PC-3 (cell line): Measurements from ENCODE around the gene ALKBH5. TPM values are rescaled to one million over a fixed set of nuclear protein-coding genes. Genes with fewer than 3 reads are reported as not detected.
A peak's percentile ranks its signal among the peaks of the same experiment; 100 is the strongest.

Experiments
- ATAC-seq: fragments of 200-7000 bp; cut with Tn5 transposase; 2 replicates; pipeline ENCODE4 v1.9.1; 2020; ENCODE audit warnings: mild to moderate bottlenecking, moderate library complexity
- BruUV-seq: library from RNA; stranded (reverse); fragments of 400-500 nt; replicated peaks from 2 replicates; lab custom pipeline; 2021; lab: Mats Ljungman, UMichigan
- CTCF ChIA-PET: fragments of 300-600 bp; sonication (Branson Sonifier 250); formaldehyde crosslinking; loops from one replicate; lab custom pipeline; 2022; ENCODE audit warnings: antibody characterized with exemption; lab: Charles Lee
- POLR2A ChIA-PET: fragments of 300-600 bp; sonication (Branson Sonifier 250); formaldehyde crosslinking; loops from one replicate; lab custom pipeline; 2022; ENCODE audit warnings: antibody characterized with exemption; ENCODE audit not compliant: unreplicated experiment; lab: Charles Lee
- DNase-seq: peaks from one replicate; pipeline ENCODE4 v3.0.0-alpha.2; 2015
- H2AFZ ChIP-seq: fragments of 300-600 bp; sonication (generic); 2 replicates; pipeline ENCODE4 v1.6.0; 2016; ENCODE audit warnings: antibody characterized with exemption, low read length
- H3F3A ChIP-seq: fragments of 300-600 bp; sonication (generic); one replicate; pipeline ENCODE4 v1.6.0; 2017; ENCODE audit warnings: antibody characterized with exemption, low read length, control low read depth, mild to moderate bottlenecking; ENCODE audit not compliant: unreplicated experiment
- H3K27ac ChIP-seq: fragments of 300-600 bp; sonication (generic); 2 replicates; pipeline ENCODE4 v1.5.1; 2016; ENCODE audit warnings: mild to moderate bottlenecking, low read length
- H3K27me3 ChIP-seq: fragments of 300-600 bp; sonication (generic); 2 replicates; pipeline ENCODE4 v1.6.1; 2016; ENCODE audit warnings: low read length, mixed read lengths
- H3K36me3 ChIP-seq: fragments of 300-600 bp; sonication (generic); 2 replicates; pipeline ENCODE4 v1.6.1; 2016; ENCODE audit warnings: low read depth, mixed run types, low read length, mixed read lengths
- H3K4me1 ChIP-seq: fragments of 300-600 bp; sonication (generic); 2 replicates; pipeline ENCODE4 v1.5.1; 2016; ENCODE audit warnings: low read length; ENCODE audit not compliant: insufficient read depth
- H3K4me2 ChIP-seq: fragments of 300-600 bp; sonication (generic); 2 replicates; pipeline ENCODE4 v1.6.0; 2016; ENCODE audit warnings: low read length
- H3K4me3 ChIP-seq: fragments of 300-600 bp; sonication (generic); 2 replicates; pipeline ENCODE4 v1.5.1; 2016; ENCODE audit warnings: mild to moderate bottlenecking, low read length, mixed read lengths
- H3K79me2 ChIP-seq: fragments of 300-600 bp; sonication (generic); 2 replicates; pipeline ENCODE4 v1.6.1; 2017; ENCODE audit warnings: low read length, mixed read lengths
- H3K9ac ChIP-seq: fragments of 300-600 bp; sonication (generic); 2 replicates; pipeline ENCODE4 v1.6.0; 2016; ENCODE audit warnings: mild to moderate bottlenecking, low read length
- H3K9me2 ChIP-seq: fragments of 300-600 bp; sonication (generic); replicated peaks from 2 replicates; pipeline ENCODE4 v1.6.1; 2016; ENCODE audit warnings: mixed run types, low read length, mixed read lengths
- H3K9me3 ChIP-seq: fragments of 300-600 bp; sonication (generic); 2 replicates; pipeline ENCODE4 v1.6.1; 2016; ENCODE audit warnings: low read length, mixed read lengths
- H4K20me1 ChIP-seq: fragments of 300-600 bp; sonication (generic); 2 replicates; pipeline ENCODE4 v1.6.1; 2016; ENCODE audit warnings: low read length, mixed read lengths
- CTCF ChIP-seq: fragments of 300-600 bp; sonication (generic); conservative IDR thresholded peaks from 2 replicates; pipeline ENCODE4 v1.5.1; 2017; ENCODE audit warnings: antibody characterized with exemption, low read depth, mild to moderate bottlenecking, low read length
- EZH2 ChIP-seq: fragments of 300-600 bp; sonication (generic); IDR thresholded peaks from one replicate; pipeline ENCODE4 v1.6.1; 2017; ENCODE audit warnings: antibody characterized with exemption, mild to moderate bottlenecking, low read length; ENCODE audit not compliant: unreplicated experiment
- EZH2phosphoT487 ChIP-seq: fragments of 300-600 bp; sonication (generic); IDR thresholded peaks from 2 replicates; pipeline ENCODE4 v1.6.1; 2018; ENCODE audit warnings: mild to moderate bottlenecking, antibody characterized with exemption, low read length, borderline replicate concordance
- intact Hi-C: fragments of 100-400 bp; cut with micrococcal nuclease; formaldehyde crosslinking; loops from 2 replicates; pipeline ENCODE4 v1.9.0; 2023
- total RNA-seq: library from RNA; depleted of rRNA; stranded (reverse); fragments of >200 nt; gene quantifications from 2 replicates; pipeline ENCODE4 v1.2.3, GENCODE V29; 2014

ALKBH5 gene
- total RNA-seq, 1 experiment from 2014 or later: 207 TPM

GRCh38 chr17:18233803-18234518 is 50.3 kb downstream of the ALKBH5 start:
- CTCF ChIA-PET: no interaction called here

DNA sequence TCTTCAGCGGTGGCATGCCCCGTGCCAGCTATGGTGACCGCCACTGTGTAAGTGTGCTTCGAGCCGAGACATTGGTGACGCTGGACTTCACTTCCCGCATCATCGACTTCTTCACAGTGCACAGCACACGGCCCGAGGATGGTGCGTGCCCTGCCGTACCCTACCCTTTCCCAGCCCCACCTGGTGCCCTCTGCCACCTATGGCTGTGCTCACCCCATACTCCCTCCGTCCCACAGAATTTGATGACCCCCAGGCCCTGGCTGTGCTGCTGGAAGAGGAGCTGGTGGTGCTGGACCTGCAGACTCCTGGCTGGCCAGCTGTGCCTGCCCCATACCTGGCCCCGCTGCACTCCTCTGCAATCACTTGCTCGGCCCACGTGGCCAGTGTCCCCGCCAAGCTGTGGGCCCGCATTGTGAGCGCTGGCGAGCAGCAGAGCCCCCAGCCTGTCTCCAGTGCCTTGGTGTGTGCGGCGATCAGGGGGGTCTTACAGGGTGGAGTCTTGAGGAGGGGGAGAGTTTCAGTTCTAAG is 51.3 kb downstream of the ALKBH5 start:
- Histone ChIP-seq H3K4me1 (peaks cover 16% of the 10 kb centered on the region), H3K9me2 (no peaks in the 10 kb centered on the region), H3K4me3 (no peak overlapping the region), H3K36me3 (peaks cover 3% of the 10 kb centered on the region; the same call in 1 of the 2 replicates), H3K27me3 (no peaks in the 10 kb centered on the region), H3K4me2 (peak overlapping the region; percentile 60), H3F3A (no peaks in the 10 kb centered on the region), H4K20me1 (0 out of 2 replicates have a peak, but pooled peaks cover 4% of the 10 kb centered on the region), H3K79me2 (no peaks in the 10 kb centered on the region), H3K9ac (peak overlapping the region; percentile 71), H2AFZ (no peak overlapping the region), H3K9me3 (no peaks in the 10 kb centered on the region), H3K27ac (peak overlapping the region; percentile 90)
- BruUV-seq: no TSS peak
- CTCF ChIA-PET: no interaction called here
- POLR2A ChIA-PET: no interaction called here
- no peak for ATAC-seq
- no peak for DNase-seq
- TF ChIP-seq CTCF: no peak
- intact Hi-C loops: no loop called here

More at GRCh38 chr17:18233803-18234518, 50.3 kb downstream of the ALKBH5 start:
- Histone ChIP-seq H4K20me1 (0 out of 2 replicates have a peak, but pooled peaks cover 4% of the 10 kb centered on the region), H3K4me3 (no peak overlapping the region), H3K9me3 (no peaks in the 10 kb centered on the region), H3K4me2 (no peak overlapping the region), H3K27me3 (no peaks in the 10 kb centered on the region), H3K36me3 (peaks cover 3% of the 10 kb centered on the region; the same call in 1 of the 2 replicates), H3K27ac (no peak overlapping the region), H2AFZ (no peak overlapping the region), H3K4me1 (peaks cover 16% of the 10 kb centered on the region), H3K79me2 (peaks cover 5% of the 10 kb centered on the region; the same call in 1 of the 2 replicates), H3F3A (no peaks in the 10 kb centered on the region), H3K9ac (no peak overlapping the region), H3K9me2 (no peaks in the 10 kb centered on the region)
- intact Hi-C loops: no loop called here
- no TSS peak for BruUV-seq
- POLR2A ChIA-PET: no interaction called here
- ATAC-seq (no peak), DNase-seq (no peak)
- TF ChIP-seq EZH2 (no peak), EZH2phosphoT487 (no peak), CTCF (no peak)

DNA sequence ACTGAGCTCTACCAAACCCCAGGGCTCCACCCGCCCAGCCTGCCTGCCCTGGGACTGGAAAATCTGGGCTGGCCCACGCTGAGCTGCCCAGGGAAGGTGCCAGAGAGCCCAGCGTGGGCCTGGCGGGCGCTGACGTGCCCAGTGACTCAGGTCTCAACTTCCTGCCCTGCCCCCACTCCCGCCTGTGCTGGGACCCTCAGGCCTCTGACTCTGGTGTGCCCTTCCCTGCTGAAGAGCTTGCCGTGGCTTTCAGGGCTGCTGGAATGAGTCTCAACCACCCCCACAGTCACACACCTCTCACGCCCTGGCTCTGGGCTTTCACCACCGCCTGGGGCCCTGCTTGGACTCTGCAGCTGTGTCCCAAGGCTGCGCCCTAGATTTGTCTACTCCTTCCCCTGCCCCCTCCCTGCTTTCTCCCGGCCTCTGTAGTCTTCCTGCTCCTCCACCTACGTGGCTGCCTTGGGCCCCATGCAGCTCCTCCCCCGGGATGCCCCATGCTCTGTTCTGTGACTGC is 52.2 kb downstream of the ALKBH5 start:
- Histone ChIP-seq H3K4me2 (peak overlapping the region; percentile 60), H3K4me3 (no peak overlapping the region), H3K4me1 (peaks cover 16% of the 10 kb centered on the region), H3K36me3 (peaks cover 4% of the 10 kb centered on the region; the same call in 1 of the 2 replicates), H3F3A (no peaks in the 10 kb centered on the region), H3K27ac (peak overlapping the region; percentile 90), H2AFZ (0 out of 2 replicates have a peak overlapping the region, but pooled peaks have one; percentile 39), H3K27me3 (no peaks in the 10 kb centered on the region), H3K9ac (peak overlapping the region; percentile 71), H3K9me2 (no peaks in the 10 kb centered on the region), H3K79me2 (no peaks in the 10 kb centered on the region), H4K20me1 (0 out of 2 replicates have a peak, but pooled peaks cover 4% of the 10 kb centered on the region), H3K9me3 (no peaks in the 10 kb centered on the region)
- no TSS peak for BruUV-seq
- no peak for TF ChIP-seq CTCF
- TF ChIP-seq EZH2: no peak
- no peak for TF ChIP-seq EZH2phosphoT487
- CTCF ChIA-PET: no interaction called here
- DNase-seq: peak; percentile 72
- ATAC-seq: peak; percentile 95
- POLR2A ChIA-PET: no interaction called here
- intact Hi-C loops: no loop called here
